HG02943 (cell line): ENCODE data around the gene COL13A1.

Source experiments
- ATAC-seq: cut with Tn5 transposase; IDR thresholded peaks from one replicate; pipeline ENCODE4 v1.9.1; 2021; ENCODE audit warnings: mild to moderate bottlenecking, low read depth, moderate library complexity; ENCODE audit not compliant: unreplicated experiment

The COL13A1 gene

GRCh38 chr10:69801434-69802315 lies at the start of gene COL13A1:
TSS of gene COL13A1 (plus strand) at chr10:69801906. CDS start at chr10:69802424, 518 bp downstream.
- ATAC-seq = no peak

- ATAC-seq = no peak
These were observed 49.2 kb upstream of the COL13A1 start for GRCh38 chr10:69752479-69752878.

DNA sequence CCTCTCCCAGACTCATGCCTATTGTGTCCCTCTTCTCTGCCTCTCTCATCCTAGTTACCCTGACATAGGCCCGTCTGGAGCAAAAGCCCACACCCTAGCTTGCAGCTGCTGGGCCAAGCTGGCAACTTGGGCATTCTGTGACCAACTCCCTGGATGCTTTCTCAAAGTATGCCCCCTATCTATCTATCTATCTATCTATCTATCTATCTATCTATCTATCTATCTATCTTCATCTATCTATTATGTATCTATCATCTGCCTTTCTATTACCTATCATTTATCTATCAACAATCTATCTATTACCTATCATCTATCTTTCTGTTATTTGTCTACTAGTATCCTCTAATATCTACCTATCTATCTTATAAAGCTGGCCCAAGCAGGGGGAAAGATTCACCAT lies 45.4 kb upstream of the COL13A1 start:
- ATAC-seq = no peak

DNA sequence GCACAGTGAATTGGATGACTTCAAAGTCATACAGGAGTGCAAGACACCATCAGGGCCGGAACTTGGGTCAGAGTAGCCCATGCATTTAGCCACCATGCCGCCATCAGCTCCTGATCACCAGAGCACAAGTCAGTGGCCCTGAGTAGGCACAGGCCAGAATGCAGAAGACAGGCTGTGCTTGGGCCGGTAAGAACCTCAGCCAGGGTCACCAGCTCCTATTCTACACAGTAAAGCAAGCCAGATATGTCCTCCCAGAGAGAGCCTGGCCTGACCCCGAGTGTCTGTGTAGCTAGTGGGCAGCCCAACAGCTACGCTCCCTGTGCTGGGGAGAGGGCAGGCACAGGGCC lies 44.5 kb upstream of the COL13A1 start:
- no peak for ATAC-seq

GRCh38 chr10:69757553-69758309 lies 44.0 kb upstream of the COL13A1 start:
- ATAC-seq = no peak

DNA sequence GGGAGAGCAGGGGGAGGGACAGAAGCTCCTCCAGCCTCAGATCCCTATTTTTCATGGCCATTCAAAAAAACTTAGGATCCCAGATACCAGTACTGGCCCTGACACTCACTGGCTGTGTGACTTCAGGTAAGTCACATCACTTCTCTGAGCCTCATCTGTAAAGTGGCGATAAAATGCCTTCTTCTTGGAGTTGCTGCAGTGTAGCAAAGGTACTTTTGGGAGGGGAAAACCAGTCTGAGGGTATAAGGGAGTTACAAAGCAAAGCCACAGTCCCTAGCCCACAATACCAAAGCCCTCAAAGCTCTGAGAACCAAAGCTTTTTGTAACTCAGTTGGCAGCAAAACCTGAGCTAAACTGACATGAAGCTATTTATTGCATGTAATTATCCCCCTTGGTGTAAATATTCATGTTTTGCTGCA lies 43.4 kb upstream of the COL13A1 start:
- ATAC-seq = no peak

DNA sequence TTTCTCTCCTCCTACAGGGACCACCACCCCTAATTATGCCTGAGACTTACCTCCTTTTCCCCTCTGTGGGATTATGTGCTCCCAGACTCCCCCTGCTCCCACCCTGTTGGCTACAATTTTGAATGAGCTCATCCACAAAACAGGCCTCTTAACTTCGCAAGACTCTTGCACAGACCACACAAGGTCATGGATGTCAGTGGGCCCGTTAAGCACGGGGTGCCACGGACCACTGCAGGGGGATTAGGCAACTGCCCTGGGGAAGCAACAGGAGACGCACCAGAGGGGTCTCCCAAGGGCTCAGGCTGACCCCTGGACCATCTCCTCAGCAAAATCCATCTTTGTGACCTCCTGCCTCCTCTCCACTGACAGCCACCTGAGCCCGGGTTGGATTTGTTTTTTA lies 42.1 kb upstream of the COL13A1 start:
- no peak for ATAC-seq

- ATAC-seq = no peak
These were observed 41.6 kb upstream of the COL13A1 start for GRCh38 chr10:69760072-69760471.

DNA sequence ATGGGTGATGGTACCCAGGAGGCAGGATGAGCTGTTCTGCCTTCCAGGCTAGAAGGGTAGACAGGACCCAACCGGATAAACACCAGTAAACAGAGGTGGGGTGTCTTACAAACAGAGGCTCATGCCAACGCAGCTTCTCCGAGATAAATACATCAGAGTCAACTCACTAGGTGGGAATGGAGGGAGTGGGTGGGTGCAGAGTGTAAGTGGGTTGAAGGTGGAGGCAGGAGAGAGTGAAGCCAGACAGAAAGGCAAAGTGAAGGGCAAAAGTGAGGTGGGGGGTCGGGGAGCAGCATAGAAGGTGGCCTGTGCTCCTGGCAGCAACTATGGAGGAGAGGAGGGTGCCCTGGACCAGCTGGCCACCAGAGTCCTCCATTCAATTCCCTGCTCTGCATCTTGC lies 40.4 kb upstream of the COL13A1 start:
- no peak for ATAC-seq

DNA sequence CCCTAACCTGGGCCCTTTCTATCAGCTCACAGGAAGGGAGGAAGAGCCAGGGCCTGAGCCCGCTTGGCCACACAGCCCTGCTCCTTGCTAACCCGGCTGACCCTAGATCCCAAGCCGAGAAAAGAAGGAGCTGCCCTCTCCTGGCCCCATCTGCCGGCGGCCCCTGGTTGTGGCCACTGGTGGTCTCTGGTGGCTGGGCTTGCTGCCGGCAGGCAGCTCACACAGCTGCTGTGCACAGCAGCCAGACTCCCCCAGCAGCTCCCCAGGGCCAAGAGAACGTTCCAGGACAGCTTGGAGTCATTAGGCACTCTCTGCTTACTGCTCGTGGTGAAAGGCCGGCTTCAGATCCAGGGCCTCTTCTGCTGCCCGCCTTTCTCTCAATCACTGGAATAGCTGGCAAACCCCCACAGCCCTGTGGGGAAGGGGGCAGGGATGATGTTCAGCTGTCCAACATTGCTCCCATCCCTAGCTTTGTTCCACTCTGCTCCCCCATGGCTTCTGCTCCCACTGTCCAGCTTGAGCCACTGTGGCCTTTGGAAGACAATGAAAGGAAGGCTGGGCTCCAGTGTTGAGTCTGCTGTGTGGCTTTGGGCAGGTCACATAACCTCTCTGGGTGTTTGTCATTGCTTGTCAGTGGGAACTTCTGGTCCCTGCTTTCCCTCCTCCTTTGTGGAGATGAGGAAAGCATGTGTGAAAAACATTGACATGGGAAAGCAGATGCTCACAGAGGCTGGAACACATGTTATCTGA lies 35.4 kb upstream of the COL13A1 start:
- ATAC-seq = no peak

DNA sequence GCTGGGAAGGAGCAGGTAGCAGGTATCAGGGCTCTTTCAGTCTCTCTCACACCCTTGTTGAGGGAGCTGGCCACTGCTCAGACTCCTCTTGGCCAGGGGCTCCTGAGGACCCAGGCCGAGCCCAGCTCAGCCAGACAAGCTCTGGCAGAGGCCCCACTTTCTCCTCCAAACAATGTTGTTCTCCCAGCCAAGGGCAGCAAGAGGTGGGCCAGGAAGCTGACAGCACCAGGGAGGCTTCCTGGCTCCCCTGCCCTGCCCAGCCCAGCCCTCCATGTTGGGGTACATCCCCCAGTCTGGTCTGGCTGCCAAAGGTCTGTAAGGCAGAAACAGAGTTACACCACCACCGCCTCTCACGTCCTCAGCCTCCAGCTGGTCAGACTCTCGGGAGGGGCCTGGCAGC lies 33.9 kb upstream of the COL13A1 start:
- ATAC-seq = no peak

DNA sequence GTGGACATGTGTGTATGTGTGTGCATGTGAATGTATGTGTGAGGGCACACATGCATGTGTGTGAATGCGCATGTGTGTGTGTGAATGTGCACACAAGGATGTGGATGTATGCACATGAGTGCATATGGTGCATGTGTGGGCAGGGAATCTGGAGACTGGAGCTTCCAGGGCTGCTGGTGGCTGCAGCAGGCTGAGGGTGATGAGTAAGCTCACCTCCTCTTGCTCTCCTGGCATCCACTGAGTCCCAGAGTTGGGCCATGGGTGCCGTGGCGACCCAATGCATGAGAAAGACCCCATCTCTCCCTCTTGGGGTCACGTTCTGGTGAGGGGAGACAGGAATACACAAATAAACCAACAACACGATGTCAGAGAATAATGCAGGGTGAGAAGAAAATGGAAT lies 33.3 kb upstream of the COL13A1 start:
- no peak for ATAC-seq

GRCh38 chr10:69769395-69769992 lies 32.2 kb upstream of the COL13A1 start:
- ATAC-seq = no peak

- ATAC-seq = no peak
These were observed 28.6 kb upstream of the COL13A1 start for GRCh38 chr10:69772933-69773704.

GRCh38 chr10:69774596-69774995 lies 27.1 kb upstream of the COL13A1 start:
- ATAC-seq = no peak

DNA sequence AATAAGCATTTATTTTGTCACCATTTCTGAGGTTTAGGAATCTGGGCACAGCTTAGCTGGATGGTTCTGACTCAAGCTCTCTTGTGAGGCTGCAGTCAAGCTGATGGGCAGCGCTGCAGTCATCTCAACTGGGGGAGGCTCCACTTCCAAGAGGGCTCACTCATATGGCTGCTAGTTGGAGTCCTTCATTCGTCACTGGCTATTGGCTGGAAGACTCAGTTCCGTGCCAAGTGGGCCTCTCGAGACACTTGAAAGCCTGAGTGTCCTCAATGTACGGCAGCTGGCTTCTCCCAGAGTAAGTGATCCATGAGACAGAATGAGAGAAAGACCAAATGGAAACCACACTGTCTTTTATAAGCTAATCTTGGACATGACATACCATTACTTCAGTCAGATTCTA lies 21.6 kb upstream of the COL13A1 start:
- no peak for ATAC-seq

GRCh38 chr10:69781576-69781975 lies 20.1 kb upstream of the COL13A1 start:
- no peak for ATAC-seq

GRCh38 chr10:69783515-69783914 lies 18.2 kb upstream of the COL13A1 start:
- no peak for ATAC-seq

DNA sequence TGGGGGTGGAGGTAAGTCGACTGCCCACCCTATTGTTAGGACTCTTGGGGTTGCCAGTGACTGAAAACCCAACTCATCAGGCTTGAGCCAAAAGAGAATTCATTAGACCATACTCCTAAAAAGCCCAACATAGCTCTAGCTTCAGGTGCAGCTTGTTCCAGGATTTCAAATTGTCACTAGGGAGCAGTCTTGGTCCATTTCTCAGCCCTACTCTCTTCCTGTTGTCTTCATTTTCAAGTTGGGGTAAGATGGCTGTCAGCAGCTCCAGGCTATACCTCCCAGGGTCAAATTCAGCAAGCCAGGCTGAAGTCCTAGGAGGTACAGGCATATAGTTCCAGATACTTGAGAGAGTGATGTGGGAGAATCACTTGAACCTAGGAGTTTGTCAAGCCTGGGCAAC lies 14.9 kb upstream of the COL13A1 start:
- no peak for ATAC-seq

DNA sequence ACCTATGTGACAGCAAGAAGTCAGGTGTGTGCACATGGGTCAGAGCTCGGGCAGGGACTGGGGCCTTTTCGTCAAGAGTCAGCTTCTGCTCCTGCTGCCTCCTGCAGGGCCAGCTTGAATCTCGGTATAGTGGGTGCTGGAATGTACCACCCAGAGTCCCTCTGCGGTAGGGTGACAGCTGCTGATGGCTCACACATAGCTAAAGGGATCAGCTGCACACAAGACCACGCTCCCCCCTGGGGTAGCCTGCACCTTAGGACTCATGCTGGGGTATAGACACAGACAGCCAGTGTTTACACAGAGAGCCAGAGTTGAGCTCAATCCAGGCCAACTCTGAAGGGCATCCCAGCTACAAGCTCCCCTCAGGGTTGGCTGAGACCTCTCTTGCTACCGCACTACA lies 14.0 kb upstream of the COL13A1 start:
- ATAC-seq = no peak
